ENCODE measurements around the gene RIMBP2.

- TF ChIP-seq, protein P1, sequence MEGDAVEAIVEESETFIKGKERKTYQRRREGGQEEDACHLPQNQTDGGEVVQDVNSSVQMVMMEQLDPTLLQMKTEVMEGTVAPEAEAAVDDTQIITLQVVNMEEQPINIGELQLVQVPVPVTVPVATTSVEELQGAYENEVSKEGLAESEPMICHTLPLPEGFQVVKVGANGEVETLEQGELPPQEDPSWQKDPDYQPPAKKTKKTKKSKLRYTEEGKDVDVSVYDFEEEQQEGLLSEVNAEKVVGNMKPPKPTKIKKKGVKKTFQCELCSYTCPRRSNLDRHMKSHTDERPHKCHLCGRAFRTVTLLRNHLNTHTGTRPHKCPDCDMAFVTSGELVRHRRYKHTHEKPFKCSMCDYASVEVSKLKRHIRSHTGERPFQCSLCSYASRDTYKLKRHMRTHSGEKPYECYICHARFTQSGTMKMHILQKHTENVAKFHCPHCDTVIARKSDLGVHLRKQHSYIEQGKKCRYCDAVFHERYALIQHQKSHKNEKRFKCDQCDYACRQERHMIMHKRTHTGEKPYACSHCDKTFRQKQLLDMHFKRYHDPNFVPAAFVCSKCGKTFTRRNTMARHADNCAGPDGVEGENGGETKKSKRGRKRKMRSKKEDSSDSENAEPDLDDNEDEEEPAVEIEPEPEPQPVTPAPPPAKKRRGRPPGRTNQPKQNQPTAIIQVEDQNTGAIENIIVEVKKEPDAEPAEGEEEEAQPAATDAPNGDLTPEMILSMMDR (IDR thresholded peaks at IDR 0.05; ENCODE audit: insufficient read depth, low read length) = no peak
- TF ChIP-seq POLR2AphosphoS5 (IDR thresholded peaks at IDR 0.05; ENCODE audit: low read depth) = no peak
Observed at GRCh38 chr12:130568041-130568440, 148.1 kb downstream of the RIMBP2 start.

Measured in HL-60 (cell line).